Panc1 (cell line): ENCODE results near the gene BICD1. TPM values are rescaled to one million over a fixed set of nuclear protein-coding genes. Genes with fewer than 3 reads are reported as not detected.
A peak's percentile ranks its signal among the peaks of the same experiment; 100 is the strongest.

Experiments
- ATAC-seq: fragments of 200-7000 bp; cut with Tn5 transposase; 2 replicates; pipeline ENCODE4 v1.9.1; 2020; ENCODE audit warnings: mild to moderate bottlenecking, moderate library complexity
- BruUV-seq: library from RNA; stranded (reverse); fragments of 400-500 nt; replicated peaks from 2 replicates; lab custom pipeline; 2021; lab: Mats Ljungman, UMichigan
- CTCF ChIA-PET: fragments of 300-600 bp; sonication (Branson Sonifier 250); formaldehyde crosslinking; loops from one replicate; lab custom pipeline; 2022; ENCODE audit warnings: antibody characterized with exemption; lab: Charles Lee
- POLR2A ChIA-PET: fragments of 300-600 bp; sonication (Branson Sonifier 250); formaldehyde crosslinking; loops from one replicate; lab custom pipeline; 2022; ENCODE audit warnings: antibody characterized with exemption; lab: Charles Lee
- DNase-seq: peaks from one replicate; pipeline ENCODE4 v3.0.0-alpha.2; 2010; ENCODE audit warnings: low read depth, low spot score
- H3K27ac ChIP-seq: 2 replicates; pipeline ENCODE4 v1.5.1; 2011; ENCODE audit warnings: mild to moderate bottlenecking, low read length, inconsistent platforms
- H3K27me3 ChIP-seq: fragments of 200-500 bp; sonication (Bioruptor generic); 2 replicates; pipeline ENCODE4 v1.6.0; 2014; ENCODE audit warnings: low read length, inconsistent platforms; ENCODE audit not compliant: control insufficient read depth, insufficient read depth
- H3K36me3 ChIP-seq: fragments of 200-500 bp; sonication (Bioruptor generic); 2 replicates; pipeline ENCODE4 v1.5.1; 2014; ENCODE audit warnings: inconsistent platforms, mild to moderate bottlenecking, low read length, moderate library complexity; ENCODE audit not compliant: control insufficient read depth, insufficient read depth
- H3K4me1 ChIP-seq: 2 replicates; pipeline ENCODE4 v1.5.1; 2011; ENCODE audit warnings: inconsistent platforms, mild to moderate bottlenecking, low read length, moderate library complexity; ENCODE audit not compliant: control insufficient read depth, insufficient read depth
- H3K4me3 ChIP-seq, 2 experiments: 2 replicates each; pipeline ENCODE4 v1.5.1; 2011 to 2012; ENCODE audit warnings: low read depth in 2 of 2, low read length in 2 of 2, mild to moderate bottlenecking in 2 of 2, inconsistent platforms in 1 of 2, moderate library complexity in 1 of 2
- H3K9me3 ChIP-seq: fragments of 200-500 bp; sonication (Bioruptor generic); 2 replicates; pipeline ENCODE4 v1.5.1; 2014; ENCODE audit warnings: low read depth, mild to moderate bottlenecking, inconsistent platforms, low read length, moderate library complexity; ENCODE audit not compliant: control insufficient read depth, insufficient read depth
- CTCF ChIP-seq: fragments of 450-650 bp; IDR thresholded peaks from 2 replicates; pipeline ENCODE4 v1.5.1; 2017; ENCODE audit warnings: mild to moderate bottlenecking
- POLR2AphosphoS5 ChIP-seq: IDR thresholded peaks from 2 replicates; pipeline ENCODE4 v1.6.1; 2012; ENCODE audit warnings: mild to moderate bottlenecking, low read depth, low read length, moderate library complexity
- REST ChIP-seq, 2 experiments: IDR thresholded peaks; 2 replicates each; pipeline ENCODE4 v1.6.1; 2011 to 2012; ENCODE audit warnings: low read depth in 2 of 2, control low read depth in 1 of 2, low read length in 1 of 2, mild to moderate bottlenecking in 1 of 2, moderate library complexity in 1 of 2; ENCODE audit not compliant: insufficient read depth in 1 of 2
- SIN3A ChIP-seq: IDR thresholded peaks from 2 replicates; pipeline ENCODE4 v1.6.1; 2012; ENCODE audit warnings: low read depth, mild to moderate bottlenecking, low read length, moderate library complexity, borderline replicate concordance; ENCODE audit not compliant: insufficient read depth
- TCF7L2 ChIP-seq: IDR thresholded peaks from 2 replicates; pipeline ENCODE4 v1.6.1; 2011; ENCODE audit warnings: mild to moderate bottlenecking, low read depth, low read length, inconsistent platforms
- in situ Hi-C: cut with HindIII; loops from 2 replicates; pipeline ENCODE4 v1.10.0; 2016; ENCODE audit warnings: low sequenced_read_pairs, low pct_unique_long_range_greater_than_20kb
- intact Hi-C: fragments of 100-400 bp; cut with micrococcal nuclease; formaldehyde crosslinking; loops from one replicate; pipeline ENCODE4 v1.10.0; 2022; ENCODE audit not compliant: unreplicated experiment
- total RNA-seq: library from RNA; stranded (reverse); gene quantifications from one replicate; pipeline ENCODE4 v1.2.1, GENCODE V29; 2021; ENCODE audit not compliant: unreplicated experiment

The BICD1 gene
- total RNA-seq, 1 experiment from 2014 or later: 40.0 TPM

GRCh38 chr12:32124637-32125036 is 18.0 kb downstream of the BICD1 start:
- CTCF ChIA-PET: no interaction called here

DNA sequence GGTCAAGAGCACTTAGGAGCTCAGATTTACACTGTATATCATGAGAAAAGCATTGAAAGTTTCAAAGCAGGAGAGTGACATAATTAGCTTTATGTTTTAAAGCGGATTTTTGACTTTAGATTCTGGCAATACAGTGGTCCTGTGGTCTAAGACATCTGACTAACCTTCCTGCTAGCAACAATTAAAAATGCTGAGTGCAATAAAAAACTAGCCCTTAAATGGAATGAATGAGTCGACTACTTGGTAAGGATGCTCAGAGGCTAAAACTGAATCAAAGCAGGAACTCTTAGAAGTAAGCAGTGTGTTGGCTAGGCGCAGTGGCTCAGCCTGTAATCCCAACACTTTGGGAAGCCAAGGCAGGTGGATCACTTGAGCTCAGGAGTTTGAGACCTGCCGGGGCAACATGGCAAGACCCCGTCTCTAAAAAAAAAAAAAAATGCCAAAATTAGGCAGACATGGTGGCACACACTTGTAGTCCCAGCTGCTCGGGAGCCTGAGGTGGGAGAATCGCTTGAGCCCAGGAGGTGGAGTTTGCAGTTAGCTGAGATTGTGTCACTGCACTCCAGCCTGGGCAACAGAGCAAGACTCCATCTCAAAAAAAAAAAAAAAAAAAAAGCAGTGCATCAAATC is 18.9 kb downstream of the BICD1 start:
- ATAC-seq (no peak), DNase-seq (no peak)
- no TSS peak for BruUV-seq
- Histone ChIP-seq H3K36me3 (no peaks in the 10 kb centered on the region), H3K4me3 (no peak overlapping the region), H3K9me3 (no peaks in the 10 kb centered on the region), H3K4me1 (peaks cover 11% of the 10 kb centered on the region), H3K27ac (peak overlapping the region; percentile 45), H3K27me3 (no peaks in the 10 kb centered on the region)
- intact Hi-C loops: no loop called here
- CTCF ChIA-PET: no interaction called here
- POLR2A ChIA-PET: interaction anchor here (0.7 kb wide), 1 partner anchor 85 kb away, joined by 7 read pairs; no protein-coding TSS in a partner anchor
- in situ Hi-C loops: no loop called here
- TF ChIP-seq TCF7L2 (no peak), CTCF (no peak), REST (IDR thresholded peaks at IDR 0.05; ENCODE audit: insufficient read depth in 1 of 2, low read depth in 2 of 2, low read length in 1 of 2) (no peak), SIN3A (no peak), POLR2AphosphoS5 (no peak)

More at GRCh38 chr12:32124637-32125036, 18.0 kb downstream of the BICD1 start:
- Histone ChIP-seq H3K36me3 (no peaks in the 10 kb centered on the region), H3K4me1 (peaks cover 16% of the 10 kb centered on the region), H3K9me3 (no peaks in the 10 kb centered on the region), H3K27me3 (no peaks in the 10 kb centered on the region), H3K4me3 (no peak overlapping the region), H3K27ac (peak overlapping the region; percentile 45; the same call in 1 of the 2 replicates)
- ATAC-seq: peak; percentile 33; the same call in 1 of the 2 replicates
- no TSS peak for BruUV-seq
- POLR2A ChIA-PET: no interaction called here
- intact Hi-C loops (no loop called here), in situ Hi-C loops (no loop called here)
- TF ChIP-seq SIN3A: no peak
- DNase-seq: no peak

GRCh38 chr12:32126720-32127119 is 20.1 kb downstream of the BICD1 start:
- Histone ChIP-seq H3K27me3 (no peaks in the 10 kb centered on the region), H3K4me3 (no peak overlapping the region), H3K36me3 (no peaks in the 10 kb centered on the region), H3K4me1 (peaks cover 10% of the 10 kb centered on the region), H3K9me3 (no peaks in the 10 kb centered on the region), H3K27ac (no peak overlapping the region; the same call in 1 of the 2 replicates)
- BruUV-seq: no TSS peak
- ChIA-PET POLR2A (interaction anchor here (0.6 kb wide), 1 partner anchor 14 kb away, joined by 3 read pairs; no protein-coding TSS in a partner anchor), CTCF (no interaction called here)
- intact Hi-C loops: no loop called here
- TF ChIP-seq TCF7L2 (no peak), POLR2AphosphoS5 (no peak), CTCF (no peak), REST (IDR thresholded peaks at IDR 0.05; ENCODE audit: insufficient read depth in 1 of 2, low read depth in 2 of 2, low read length in 1 of 2) (no peak), SIN3A (no peak)
- ATAC-seq (peak; percentile 44; the same call in 1 of the 2 replicates), DNase-seq (no peak)
- in situ Hi-C loops: no loop called here
